T-helper 2 cell (primary cell): Measurements from ENCODE around the gene BSG.

Experiments
- DNase-seq, 5 experiments: peaks; one replicate each; pipeline versions ENCODE4 v3.0.0 to v3.0.0-alpha.2; 2012 to 2022
- total RNA-seq, 2 donors: gene quantifications; one replicate each; lab custom pipeline; 2026; lab: John Stamatoyannopoulos, UW

The BSG gene
- total RNA-seq: 87.6 to 93.5 reads per million in 2 donors

GRCh38 chr19:572140-572742, at the start of gene BSG:
BSG (plus strand) TSS chr19:572596; CDS start chr19:572635, 39 bp downstream.
- peak; percentile 96 to 99 (median 98) for DNase-seq

GRCh38 chr19:522726-523125, 49.7 kb upstream of the BSG start:
- DNase-seq: no peak

- no peak for DNase-seq
Observed at GRCh38 chr19:524062-524674, 48.2 kb upstream of the BSG start.

- no peak for DNase-seq
Observed at GRCh38 chr19:525029-525428, 47.4 kb upstream of the BSG start.

- no peak for DNase-seq
Observed at GRCh38 chr19:525857-526419, 46.5 kb upstream of the BSG start.

GRCh38 chr19:530134-531008, 42.0 kb upstream of the BSG start:
- DNase-seq: no peak

GRCh38 chr19:531009-531752, 41.2 kb upstream of the BSG start:
- DNase-seq: peak; percentile 74 to 89 (median 87)

GRCh38 chr19:531753-532560, 40.4 kb upstream of the BSG start, which contains the start of gene CDC34:
CDC34 (plus strand) TSS chr19:531760; CDS start chr19:531932, 172 bp downstream.
- no peak for DNase-seq

GRCh38 chr19:532561-533363, 39.6 kb upstream of the BSG start:
- DNase-seq: peak in 1 of 5 experiments; percentile 56

- DNase-seq: no peak
Observed at GRCh38 chr19:533364-534058, 38.9 kb upstream of the BSG start.

GRCh38 chr19:534088-534487, 38.3 kb upstream of the BSG start:
- DNase-seq: no peak

GRCh38 chr19:535017-535835, 37.2 kb upstream of the BSG start:
- no peak for DNase-seq

GRCh38 chr19:536031-536880, 36.1 kb upstream of the BSG start:
- no peak for DNase-seq

GRCh38 chr19:536881-537404, 35.5 kb upstream of the BSG start:
- no peak for DNase-seq

GRCh38 chr19:538641-539428, 33.6 kb upstream of the BSG start:
- no peak for DNase-seq

GRCh38 chr19:539429-540030, 32.9 kb upstream of the BSG start:
- no peak for DNase-seq
